Measurements from ENCODE around the gene ASPDH.

DNA sequence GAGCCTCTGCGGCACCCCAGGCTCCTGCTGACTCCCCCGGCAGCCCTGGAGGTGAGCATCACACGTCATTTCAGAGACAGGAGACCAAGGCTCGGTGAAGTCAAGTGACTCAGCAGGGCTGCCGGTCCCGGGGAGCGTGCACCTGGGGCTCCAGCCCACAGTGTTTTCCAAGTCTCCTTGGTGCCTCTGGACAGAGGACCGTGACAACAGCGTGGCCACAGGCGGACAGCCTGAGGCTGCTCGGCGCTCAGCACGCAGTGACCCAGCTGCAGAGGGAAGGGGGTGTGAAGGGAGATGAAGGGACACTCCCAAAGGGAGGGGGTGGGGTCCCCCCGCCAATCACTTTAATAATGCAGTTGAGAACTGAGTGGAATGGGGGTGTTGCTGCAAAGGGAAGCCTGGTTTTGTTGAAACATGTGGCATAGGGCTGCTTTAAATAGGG is 17.5 kb upstream of the ASPDH start:
- TF ChIP-seq, protein P1, sequence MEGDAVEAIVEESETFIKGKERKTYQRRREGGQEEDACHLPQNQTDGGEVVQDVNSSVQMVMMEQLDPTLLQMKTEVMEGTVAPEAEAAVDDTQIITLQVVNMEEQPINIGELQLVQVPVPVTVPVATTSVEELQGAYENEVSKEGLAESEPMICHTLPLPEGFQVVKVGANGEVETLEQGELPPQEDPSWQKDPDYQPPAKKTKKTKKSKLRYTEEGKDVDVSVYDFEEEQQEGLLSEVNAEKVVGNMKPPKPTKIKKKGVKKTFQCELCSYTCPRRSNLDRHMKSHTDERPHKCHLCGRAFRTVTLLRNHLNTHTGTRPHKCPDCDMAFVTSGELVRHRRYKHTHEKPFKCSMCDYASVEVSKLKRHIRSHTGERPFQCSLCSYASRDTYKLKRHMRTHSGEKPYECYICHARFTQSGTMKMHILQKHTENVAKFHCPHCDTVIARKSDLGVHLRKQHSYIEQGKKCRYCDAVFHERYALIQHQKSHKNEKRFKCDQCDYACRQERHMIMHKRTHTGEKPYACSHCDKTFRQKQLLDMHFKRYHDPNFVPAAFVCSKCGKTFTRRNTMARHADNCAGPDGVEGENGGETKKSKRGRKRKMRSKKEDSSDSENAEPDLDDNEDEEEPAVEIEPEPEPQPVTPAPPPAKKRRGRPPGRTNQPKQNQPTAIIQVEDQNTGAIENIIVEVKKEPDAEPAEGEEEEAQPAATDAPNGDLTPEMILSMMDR (IDR thresholded peaks at IDR 0.05), result no peak
- TF ChIP-seq POLR2AphosphoS5 (IDR thresholded peaks at IDR 0.05) (no peak), EP300 (IDR thresholded peaks at IDR 0.05; ENCODE audit: low read depth) (no peak), POLR2A (IDR thresholded peaks at IDR 0.05) (no peak)

Measured in transverse colon (tissue), 4 donors.